Measurements from ENCODE around the gene ZNF556.
"Not testable (repeated sequence)": the region's sequence is repeated elsewhere in the genome, so short reads cannot be mapped to it uniquely, and the experiment has no call there.

The ZNF556 gene

DNA sequence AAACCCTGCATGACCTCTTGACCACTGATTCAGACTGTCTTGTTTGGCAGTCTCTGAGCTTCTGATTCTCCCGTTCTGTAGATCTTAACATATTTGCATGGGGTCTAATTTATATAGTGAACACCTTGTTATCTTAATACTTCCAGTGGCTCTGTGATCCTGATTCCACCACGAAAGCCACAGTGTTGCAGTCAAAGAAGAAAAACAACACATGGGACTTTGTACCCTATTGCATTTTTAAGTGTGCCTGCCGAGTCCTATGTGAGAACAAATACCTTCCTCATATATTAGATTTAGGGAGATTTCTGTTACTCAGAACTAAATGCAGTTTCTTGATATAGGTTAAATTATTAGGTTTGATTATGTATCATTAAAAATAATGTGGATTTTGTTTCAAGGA lies 12.3 kb upstream of the ZNF556 start:
- no peak for DNase-seq

DNA sequence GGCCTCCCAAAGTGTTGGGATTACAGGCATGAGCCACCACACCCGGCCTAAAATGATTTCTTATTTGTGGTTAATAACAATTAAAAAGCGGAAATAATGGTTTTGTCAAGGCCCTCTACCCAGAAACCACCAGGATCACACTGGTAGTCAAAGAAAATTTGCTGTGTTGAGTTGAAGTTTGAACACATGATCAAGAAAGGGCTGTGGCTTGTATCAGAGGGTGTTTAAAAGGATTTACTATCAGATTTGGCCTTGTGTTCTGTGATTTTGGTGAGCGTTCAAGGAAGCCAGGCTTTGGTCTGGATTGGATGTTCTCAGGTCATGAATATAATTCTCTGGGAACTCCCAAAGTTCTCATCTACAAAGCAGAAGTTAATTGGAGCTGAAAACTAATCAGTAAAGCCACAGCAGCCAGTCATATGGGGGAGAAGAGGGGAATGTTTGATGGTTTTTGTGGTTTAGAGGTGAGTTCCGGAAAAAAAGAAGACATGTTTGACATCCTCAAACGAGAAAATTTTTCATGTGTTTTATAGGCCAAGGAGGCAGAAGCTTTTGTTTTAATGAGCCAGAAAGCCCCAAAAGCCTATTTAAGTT lies 10.6 kb upstream of the ZNF556 start:
- DNase-seq = peak; percentile 43

DNA sequence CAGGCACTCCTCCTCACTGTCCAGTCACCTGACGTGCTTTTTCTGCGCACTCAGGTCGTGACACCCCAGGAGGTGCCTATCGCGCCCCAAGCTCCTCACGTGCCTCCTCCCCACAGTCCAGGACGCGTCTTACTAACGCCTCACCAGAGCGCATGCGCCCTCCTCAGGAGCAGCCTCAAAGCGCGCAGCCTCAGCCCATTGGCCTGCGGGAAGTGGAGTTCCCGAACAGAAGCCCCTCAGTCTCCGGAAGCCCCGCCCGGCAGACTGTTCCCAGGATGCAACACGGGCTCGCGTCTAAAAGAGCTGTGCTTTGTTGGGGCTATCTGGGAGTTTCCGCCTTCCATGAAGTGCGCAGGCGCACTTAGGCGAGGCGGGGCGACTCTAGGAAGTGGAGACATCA lies 8.3 kb upstream of the ZNF556 start:
- no peak for DNase-seq

DNA sequence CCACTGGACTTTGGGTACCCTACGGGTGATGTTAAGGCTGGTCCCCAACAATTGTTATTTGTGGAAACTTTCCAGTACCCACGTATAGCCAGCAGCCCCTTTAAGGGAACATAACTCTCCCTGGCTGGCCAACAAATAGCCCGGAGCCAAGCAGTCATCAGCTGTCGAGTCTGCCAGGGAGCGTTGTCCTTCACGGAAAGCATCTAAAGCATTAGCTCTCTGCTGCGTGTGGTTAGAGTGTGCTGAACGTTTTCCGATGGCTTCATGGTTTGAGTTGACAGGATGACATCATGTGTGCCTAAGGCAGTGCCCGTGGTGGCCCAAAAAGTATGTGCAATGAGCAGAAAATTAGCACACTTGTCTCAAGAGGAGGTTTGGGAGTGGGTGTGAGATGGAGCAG lies 3.3 kb upstream of the ZNF556 start:
- DNase-seq = no peak

DNA sequence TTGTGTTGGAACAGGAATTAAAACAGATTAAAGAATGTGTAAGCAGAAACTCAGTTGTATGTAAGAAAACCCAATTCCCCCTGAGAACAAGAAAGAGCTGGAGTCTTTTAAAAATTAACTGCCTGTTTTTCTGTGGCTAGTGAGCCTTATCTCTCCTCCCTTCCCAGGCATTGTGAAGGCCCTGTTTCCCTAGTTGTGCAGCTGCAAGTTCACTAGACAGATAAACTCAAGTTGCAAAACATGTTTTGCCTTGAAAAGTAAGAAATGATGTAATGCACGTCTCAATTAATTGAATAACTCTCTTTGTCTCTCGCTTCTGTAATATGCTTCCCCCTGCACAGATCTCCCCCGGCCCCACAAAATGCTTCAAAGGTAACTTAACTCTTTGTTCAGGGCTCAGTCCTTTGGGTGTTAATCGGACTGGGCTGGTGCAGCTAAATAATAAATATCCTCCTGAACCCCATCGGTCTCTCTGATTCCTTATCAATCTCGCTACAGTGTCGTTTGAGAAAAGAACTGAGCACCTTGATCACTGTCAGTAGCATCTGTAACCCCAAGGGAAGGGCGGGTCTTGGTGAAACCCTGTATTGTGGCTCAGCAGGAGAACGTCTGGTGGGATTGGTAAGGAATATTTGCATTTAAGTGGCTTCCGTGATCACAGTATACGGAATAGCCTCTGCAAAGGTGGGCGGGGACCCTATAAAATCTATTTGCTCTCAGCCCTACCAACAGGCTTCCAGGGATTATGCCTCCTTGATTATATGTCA lies 1.6 kb upstream of the ZNF556 start:
- no peak for DNase-seq

DNA sequence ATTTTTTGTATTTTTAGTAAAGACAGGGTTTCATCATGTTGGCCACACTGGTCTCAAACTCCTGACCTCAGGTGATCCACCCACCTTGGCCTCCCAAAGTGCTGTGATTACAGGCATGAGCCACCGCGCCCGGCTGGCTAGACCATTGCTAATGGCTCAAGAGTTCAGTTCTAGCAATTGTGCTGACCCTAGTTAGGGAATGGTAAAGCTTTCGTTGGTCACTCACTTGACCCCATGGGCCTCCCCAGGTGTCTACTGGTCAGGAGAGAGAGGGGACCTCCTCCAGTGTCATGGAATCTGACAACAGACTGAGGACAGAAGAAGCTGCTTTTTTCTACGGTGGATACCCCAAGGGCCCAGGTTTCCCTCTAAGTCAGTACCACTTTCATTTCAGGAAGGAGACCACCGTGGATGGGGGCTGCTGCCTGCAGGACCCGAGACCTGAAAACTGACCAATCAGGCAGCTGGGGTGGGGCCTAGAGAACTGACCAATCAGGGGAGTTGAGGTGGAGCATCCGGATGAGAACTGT lies 575 bp upstream of the ZNF556 start:
- no peak for DNase-seq

DNA sequence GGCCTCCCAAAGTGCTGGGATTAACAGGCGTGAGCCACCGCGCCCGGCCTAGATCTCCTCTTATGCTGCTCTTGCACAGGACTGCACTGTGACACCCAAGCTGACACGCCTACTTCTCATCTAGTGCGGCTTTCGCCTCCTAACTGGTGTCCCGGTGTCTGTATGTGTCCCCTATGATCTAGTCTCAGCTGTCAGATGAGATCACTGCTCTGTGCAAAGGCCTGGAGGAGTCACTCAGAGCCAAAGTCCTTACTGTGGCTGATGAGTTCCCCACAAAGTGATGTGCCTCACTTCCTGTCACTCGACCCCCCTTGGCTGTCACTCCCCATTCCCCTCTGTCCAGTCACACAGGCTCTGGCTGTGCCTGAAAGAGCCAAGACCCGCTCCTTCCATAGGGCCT lies 2.5 kb downstream of the ZNF556 start:
- no peak for DNase-seq

DNA sequence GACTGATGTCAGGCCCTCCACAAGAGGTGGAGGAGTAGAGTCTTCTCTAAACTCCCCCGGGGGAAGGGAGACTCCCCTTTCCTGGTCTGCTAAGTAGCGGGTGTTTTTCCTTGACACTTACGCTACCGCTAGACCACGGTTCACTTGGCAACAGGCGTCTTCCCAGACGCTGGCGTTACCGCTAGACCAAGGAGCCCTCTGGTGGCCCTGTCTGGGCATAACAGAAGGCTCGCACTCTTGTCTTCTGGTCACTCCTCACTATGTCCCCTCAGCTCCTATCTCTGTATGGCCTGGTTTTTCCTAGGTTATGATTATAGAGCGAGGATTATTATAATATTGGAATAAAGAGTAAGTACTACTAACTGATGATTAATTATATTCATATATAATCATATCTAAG lies 5.0 kb downstream of the ZNF556 start:
- DNase-seq = not testable (repeated sequence)

DNA sequence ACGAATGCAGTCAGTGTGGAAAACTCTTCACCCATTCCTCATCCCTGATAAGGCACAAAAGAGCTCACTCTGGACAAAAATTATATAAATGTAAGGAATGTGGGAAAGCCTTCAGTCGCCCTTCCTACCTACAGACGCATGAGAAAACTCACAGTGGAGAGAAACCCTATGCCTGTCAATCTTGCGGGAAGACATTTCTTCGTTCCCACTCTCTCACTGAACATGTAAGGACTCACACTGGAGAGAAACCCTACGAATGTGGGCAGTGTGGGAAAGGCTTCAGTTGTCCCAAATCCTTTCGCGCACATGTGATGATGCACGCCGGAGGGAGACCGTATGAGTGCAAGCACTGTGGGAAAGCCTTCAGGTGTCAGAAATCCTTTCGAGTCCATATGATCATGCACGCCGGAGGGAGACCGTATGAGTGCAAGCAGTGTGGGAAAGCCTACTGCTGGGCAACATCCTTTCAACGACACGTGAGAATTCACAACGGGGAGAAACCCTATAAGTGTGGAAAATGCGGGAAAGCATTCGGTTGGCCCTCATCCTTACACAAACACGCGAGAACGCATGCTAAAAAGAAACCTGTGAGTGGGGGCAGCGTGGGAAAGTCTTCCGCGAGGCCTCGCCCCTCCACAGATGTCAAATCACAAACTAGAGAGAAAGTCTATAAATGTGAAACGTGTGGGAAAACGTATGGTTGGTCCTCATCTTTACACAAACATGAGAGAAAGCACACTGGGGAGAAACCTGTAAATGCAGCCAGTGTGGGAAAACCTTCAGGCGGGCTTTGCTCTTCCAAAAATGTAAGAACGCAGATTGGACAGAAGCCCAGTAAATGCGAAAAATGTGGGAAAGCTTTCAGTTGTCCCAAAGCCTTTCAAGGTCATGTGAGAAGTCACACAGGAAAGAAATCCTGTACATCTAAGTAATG lies 10.5 kb downstream of the ZNF556 start:
- no peak for DNase-seq

DNA sequence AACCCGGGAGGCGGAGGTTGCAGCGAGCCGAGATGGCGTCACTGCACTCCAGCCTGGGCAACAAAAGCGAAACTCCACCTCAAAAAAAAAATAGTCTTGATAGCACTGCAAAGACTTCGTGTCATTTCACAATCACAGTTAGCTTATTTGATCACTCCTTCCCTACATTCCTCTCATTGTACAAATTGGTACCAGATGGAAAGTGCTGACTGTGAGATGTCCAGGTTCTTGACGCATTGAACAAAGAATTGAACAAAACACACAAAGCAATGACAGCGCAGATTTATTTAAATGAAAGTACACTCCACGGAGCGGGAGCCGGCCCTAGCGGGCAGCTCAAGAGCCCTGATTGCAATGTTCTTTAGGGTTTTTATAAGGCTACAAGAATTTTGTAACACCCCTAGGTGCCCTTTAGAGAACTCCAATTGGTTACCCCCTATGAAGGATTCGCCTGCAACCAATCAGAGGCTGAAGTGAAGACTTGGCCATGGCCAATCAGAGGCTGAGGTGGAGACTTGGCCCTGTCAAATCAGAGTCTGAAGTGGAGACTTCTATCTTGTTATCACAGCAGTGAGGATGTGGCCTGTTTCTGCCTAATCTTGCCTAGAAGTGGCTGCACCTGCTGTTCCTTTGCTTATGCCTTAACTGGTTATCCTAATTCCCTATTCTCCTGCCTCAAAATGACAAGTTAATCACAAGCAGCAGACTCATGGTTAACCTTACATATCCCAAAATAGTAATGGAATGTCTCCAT lies 16.7 kb downstream of the ZNF556 start:
- no peak for DNase-seq

DNA sequence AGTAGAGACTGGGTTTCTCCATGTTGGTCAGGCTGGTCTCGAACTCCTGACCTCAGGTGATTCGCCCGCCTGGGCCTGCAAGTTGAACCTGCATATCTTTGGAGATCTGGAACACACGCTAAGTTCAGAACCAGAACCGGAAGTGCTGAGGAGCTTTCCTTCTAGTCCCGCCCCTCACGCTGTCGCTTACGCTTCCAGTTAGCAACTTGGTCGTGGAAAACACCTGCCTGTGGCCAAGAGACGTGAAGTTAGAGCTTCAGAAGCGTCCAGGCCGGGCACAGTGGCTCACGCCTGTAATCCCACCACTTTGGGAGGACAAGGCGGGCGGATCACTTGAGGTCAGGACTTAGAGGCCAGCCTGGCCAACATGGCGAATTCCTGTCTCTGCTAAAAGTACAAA lies 18.6 kb downstream of the ZNF556 start:
- no peak for DNase-seq

DNA sequence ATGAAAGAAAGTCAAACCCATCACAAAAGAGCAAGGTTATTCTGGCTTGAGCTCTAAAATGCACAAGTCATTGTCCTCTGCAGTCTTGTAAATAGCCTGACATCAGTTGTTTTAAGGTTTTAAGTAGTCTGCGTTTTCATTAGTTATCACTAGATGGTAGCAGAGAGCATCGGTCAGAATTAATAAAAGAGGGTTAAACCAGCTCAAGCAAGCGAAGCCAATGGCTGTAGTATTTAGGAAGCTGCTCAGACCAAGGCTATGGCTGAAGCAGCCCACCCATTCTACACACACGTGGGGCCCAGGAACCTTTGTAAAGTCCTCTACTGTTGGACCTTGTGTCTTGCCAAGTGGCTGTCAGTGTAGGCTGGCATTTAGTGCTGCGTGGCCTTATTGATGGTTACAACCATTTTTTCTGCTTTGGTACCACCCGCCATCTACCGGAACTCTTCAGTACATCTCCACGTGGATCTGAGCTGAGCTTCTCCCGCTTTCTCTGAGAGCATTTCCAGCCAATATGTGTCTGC lies 20.3 kb downstream of the ZNF556 start:
- peak; percentile 63 for DNase-seq

DNA sequence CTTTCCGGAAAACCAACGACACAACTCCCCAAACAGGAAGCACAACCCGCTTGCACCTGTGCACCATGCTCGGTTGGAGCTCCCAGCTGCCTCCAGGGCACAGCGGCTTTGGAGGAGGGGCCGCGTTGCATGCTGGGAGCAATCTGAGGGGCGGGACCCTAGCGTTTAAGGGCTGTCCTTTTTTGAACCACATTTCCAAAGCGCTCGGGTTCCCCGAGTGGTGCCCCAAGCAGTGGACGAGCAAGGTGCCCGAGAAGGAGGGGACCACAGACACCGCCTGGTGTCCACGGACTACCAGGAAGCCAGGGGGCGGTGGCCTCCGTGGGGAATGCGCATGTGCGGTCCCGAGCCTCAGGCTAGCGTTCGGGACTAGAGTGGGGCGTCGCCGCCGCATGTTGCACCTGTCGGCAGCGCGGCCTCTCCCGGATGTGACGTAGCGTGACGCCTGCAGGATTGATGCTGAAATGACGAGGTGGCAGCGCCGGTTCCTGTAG lies 21.6 kb downstream of the ZNF556 start:
- DNase-seq = peak; percentile 52

DNA sequence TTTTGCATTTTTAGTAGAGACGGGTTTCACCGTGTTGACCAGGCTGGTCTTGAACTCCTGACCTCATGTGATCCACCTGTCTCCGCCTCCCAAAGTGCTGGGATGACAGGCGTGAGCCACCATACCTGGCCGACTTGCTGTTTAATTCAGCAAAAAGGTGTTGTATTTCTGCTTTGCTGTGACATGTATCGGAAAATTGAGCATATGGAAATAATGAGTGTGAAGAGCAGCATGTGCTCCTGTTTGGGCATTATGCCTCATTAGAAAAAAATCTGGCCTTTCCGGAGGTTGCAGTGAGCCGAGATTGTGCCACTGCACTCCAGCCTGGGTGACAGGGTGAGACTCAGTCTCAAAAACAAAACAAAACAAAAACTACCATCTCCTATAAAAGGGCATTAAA lies 23.4 kb downstream of the ZNF556 start:
- not testable (repeated sequence) for DNase-seq

DNA sequence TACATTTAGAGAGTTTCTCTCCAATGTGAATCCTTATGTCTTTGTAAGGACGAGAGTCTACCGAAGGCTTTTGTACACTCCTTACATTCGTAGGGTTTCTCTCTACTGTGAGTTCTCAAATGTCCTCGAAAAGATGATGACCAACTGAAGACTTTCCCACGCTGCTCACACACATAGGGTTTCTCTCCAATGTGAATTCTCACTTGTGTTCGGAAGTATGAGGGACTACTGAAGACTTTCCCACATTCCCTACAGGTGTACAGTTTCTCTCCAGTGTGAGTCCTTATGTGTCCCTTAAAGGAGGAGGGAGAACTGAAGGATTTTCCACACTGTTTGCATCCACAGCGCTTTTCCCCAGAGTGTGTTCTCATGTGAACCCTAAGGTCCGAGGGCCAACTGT lies 29.6 kb downstream of the ZNF556 start:
- DNase-seq = no peak

DNA sequence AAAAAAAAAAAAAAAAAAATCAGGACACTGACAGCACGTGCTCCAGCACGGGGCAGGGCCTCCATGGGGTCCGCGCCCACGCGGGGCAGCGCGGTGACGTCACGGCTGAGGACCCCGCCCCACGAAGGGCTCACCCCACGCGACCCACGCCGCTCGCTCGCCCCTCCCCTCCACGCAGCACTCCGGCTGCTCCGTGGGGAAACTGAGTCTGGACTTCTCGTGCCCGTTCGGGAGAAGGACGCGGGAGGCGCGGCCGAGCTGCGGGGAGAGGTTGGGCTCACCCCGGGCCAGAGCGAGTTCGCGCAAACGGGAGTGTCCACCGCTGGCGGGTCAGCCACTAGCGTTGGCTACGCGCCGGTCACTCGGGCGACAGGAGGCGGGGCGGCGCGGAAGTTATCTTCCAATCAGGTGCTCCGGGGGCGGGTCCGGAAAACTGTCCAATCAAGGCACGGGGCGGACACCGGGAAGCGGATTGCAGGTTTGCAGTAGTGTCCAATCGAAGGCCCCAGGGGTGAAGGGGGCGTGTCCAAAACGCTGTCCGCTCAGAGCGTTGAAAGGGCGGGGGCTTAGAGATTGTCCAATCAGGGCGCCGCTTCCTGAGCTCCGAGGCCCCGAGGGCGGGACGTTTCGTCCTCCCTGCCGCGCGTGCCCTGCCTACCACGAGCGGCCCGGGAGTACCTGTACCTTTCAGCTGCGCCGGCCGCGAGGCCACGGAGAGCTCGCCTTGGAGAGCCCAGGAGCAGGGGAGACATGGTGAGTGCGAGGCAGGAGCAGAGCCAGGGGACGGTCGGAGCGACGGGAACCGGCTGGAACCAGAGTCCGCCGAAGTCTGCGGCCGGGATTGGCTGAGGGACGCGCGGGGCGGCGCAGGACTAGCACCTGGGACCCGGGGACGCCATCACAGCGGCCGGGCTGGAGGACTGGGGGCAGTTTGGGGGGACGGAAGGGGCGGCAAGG lies 33.4 kb downstream of the ZNF556 start, which contains the start of gene ZNF57:
Gene ZNF57, plus strand, starts transcription at position 633 of the 957 bp plus-strand sequence. Its CDS starts 118 bp downstream, at position 751.
- peak; percentile 97 for DNase-seq

DNA sequence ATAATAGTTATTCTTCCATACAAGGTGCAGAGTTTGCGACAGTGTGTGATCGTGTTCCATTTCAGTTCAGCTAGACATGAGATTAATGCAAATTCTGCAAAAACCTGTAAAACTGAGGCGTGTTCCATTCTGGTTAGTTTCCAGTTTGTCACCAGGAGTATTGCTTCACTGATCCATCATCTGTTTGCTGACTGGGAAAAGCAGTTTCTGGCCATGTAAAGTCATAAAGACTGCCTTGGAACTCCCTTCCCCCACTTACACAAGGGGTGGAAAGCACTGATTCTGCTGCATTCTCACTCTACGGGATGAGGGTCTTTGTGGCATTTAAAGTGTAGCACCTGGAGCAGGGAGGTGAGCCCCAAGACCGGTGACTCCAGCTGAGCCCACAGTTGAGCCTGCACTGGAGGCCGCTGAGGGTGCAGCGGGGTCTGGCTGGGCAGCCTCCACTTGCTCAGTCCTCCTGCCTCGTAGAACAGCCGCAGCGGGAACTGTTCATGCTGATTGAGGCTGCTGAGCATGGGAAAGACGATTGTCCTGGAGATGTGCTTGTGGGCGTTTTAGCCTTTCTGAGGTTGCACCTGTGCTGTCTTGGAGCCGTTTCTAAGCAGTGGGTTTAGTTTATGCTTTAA lies 35.6 kb downstream of the ZNF556 start:
- no peak for DNase-seq

DNA sequence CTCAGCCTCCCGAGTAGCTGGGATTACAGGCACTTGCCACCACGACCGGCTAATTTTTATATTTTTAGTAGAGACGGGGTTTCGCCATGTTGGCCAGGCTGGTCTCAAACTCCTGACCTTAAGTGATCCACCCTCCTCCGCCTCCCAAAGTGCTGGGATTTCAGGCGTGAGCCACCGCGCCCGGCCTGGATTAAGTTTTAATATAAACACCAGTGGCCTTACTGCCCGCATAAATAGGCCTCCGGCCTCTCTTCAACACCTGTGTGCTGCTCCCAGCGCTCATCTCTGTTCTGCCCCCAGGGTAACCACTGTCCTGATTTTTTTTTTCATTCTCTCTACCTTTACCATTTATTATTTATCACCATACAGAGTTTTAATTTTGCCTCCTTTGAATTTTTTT lies 36.2 kb downstream of the ZNF556 start:
- DNase-seq = not testable (repeated sequence)

DNA sequence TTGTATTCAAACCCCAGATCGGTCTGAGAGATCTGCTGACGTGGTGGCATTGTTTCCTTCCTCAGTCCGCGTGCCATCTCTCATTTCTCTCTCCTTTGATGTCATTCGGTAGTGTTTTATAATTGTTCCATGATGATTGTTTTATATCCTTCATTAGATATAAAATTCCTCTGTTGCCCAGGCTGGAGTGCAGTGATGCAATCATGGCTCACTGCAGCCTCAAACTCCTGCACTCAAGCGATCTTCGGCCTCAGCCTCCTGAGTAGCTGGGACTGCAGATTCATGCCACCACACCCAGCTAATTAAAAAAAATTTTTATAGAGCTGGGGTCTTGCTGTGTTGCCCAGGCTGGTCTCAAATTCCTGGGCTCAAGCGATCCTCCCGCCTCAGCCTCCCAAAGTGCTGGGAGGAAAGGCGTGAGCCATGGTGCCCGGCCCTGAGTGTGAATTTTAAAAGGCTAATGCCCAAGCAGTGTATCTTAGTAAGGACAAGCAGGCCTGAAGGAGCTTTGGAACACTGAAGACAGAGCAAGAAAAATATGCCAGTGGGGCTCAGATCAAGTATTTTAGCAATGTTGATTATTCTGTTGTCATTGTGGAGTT lies 38.9 kb downstream of the ZNF556 start:
- no peak for DNase-seq

DNA sequence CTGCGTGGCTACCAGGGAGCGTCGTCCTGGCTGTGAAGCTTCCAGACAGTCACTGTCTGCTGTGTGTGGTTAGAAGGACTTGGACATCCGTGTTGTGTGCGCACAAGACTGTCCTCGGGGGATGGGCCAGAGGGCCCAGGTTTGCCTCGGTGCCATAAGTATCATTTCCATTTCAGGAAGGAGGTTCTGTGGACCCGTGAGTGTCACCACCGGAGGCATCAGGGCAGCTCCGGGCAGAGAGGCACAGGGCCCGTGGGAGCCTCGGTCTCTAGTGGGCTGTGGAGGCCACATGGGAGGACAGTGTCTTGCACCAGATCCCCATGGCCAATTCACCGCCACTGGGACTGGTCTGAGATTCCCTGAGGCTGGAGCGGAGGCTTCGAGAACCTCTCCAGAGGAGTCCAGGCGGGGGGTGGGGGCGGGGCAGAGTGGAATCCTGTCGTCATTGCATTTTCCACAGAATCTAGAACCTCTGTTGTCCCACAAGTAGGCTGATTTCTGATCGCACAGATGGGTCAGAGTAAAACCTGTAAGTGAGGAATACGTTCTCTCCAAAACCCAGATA lies 39.6 kb downstream of the ZNF556 start:
- DNase-seq = no peak
